DMS 273 (cell line): ENCODE results near the gene OR6C68.
"Not testable (repeated sequence)": the region's sequence is repeated elsewhere in the genome, so short reads cannot be mapped to it uniquely, and the experiment has no call there.

Source experiments
- DNase-seq: peaks from one replicate; lab custom pipeline; 2025; ENCODE audit not compliant: unreplicated experiment; lab: John Stamatoyannopoulos, UW

The OR6C68 gene

DNA sequence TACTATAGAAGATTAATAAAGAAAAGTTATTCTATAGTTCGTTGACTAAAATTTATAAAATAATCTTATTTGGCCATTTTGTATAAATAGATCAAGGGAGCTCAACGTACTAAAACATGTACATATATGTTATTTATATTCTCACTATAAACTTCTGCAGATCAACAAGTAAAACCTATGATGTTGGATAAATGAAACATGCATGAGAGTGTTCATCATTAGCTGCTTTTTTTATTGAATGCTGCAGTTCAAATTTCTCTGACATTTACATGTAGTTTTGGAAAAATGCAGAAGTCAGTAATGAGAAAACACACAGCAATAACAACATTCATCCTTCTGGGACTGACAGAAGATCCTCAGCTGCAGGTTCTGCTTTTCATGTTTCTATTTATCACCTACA is at the start of gene OR6C68:
Gene OR6C68 (plus strand): TSS at position 301 of the 400 bp plus-strand sequence. CDS start 0 bp downstream, at position 301.
- no peak for DNase-seq

DNA sequence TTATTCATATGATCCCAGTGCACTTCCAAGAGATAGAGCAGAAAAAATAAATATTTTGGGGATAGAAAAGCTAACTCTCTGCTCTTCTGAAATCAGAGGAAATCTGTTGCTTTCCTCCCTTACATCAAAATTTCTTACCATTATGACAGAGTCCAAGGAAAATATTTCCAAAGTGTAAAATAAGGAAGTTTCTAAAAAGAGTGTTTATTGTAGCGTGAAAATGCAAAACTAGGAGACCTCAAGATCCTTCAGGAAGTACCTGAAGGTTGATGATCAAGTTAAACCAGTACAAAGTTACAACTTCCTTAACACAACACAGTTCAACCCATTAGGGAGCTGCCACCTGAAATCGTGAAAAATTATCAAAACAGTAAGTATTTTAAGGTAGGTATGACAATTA is 48.4 kb upstream of the OR6C68 start, which contains the start of gene OR6C2:
Gene OR6C2 (plus strand): TSS at position 301 of the 400 bp plus-strand sequence. CDS start 8,138 bp downstream, outside the sequence.
- no peak for DNase-seq

DNA sequence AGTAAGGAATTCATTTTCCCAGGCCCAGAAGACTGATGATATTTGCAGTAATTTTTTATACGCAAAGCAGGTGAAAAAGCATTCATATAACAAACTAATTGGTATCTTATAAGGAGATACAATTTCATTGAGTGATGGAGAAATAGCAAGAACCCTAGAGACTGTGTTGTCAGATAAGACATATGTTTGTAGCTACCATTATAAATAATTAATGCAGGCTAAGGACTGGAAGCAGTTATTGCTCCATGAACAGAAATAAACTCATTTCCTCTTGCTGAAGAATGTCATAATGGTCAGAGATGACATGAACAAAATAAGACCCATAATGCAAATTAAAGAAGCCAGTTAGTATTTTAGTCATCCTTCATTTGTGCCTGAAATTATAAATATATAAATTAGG is 46.8 kb upstream of the OR6C68 start:
- no peak for DNase-seq

GRCh38 chr12:55446326-55446725 is 45.9 kb upstream of the OR6C68 start:
- no peak for DNase-seq

DNA sequence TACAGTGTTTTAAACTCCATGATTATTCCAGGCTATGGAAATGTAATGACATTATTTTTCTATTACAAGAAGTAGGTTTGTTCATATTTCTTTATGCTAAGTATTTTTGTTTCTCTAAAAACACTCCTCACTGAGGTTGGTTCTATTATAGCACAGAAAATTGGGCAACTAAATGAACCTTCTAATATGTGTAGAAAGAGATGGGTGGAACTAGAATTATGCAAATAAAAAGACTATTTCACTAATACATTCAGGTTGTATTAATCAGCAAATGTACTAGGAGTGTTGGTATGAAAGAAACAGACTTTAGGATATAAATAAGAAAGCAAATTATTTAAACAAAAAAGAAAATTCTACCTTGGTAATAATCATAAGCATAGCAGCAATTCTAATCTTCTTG is 43.4 kb upstream of the OR6C68 start:
- DNase-seq, result no peak

- not testable (repeated sequence) for DNase-seq
These were observed 27.3 kb upstream of the OR6C68 start for GRCh38 chr12:55464926-55465325.

DNA sequence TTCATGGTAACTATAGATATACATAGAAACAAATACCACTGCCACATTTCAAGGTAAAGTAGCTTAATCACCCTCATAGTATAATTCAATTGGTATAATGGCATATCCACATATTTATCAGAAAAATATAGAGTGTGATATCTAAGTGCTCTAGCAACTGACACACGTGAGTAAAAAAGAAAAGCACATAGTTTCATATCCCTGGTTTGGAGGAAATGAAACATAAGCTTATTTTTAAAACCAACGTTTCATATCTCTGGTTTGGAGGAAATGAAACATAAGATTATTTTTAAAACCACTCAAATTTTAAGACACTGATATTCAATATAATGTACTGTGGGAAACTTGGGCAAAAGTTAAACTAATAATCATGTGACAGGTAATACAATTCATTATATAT is 24.3 kb upstream of the OR6C68 start:
- DNase-seq, result no peak

GRCh38 chr12:55469291-55469690 is 22.9 kb upstream of the OR6C68 start:
- no peak for DNase-seq

DNA sequence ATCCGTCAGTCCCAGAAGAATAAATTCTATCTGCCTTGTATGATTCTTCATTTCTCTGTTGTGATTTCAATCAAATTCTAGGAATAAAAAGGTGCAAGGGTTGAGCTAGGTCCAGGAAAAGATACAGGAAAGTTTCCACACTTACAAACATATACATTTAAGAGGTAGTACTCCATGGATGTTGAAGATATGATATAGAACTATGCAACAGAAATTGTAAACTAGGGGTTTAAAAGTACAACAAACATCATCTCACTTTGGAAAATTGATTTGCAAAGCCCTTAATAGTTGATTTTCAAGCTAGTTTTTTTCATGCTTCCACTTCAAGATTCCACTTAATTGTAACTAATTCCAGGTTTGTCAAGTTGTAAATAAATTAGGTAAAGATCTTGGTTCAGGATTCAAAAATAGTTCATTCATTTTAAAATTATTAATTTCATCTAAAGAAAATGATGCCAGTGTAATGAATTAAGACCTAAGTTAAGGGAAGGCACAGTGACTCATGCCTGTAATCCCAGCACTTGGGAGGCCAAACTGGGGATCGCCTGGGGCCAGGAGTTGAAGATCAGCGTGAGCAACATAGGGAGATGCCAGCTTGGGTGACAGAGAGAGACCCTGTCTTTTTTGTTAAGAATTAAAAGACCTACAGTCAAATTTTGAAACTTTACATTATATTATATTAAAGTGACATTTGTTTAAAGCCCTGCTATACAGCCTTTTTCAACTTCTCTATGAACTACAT is 21.9 kb upstream of the OR6C68 start, which contains the start of gene OR6C70:
Gene OR6C70 (minus strand): TSS at position 51 of the 742 bp plus-strand sequence. CDS start 0 bp downstream, at position 51.
- DNase-seq, result no peak

DNA sequence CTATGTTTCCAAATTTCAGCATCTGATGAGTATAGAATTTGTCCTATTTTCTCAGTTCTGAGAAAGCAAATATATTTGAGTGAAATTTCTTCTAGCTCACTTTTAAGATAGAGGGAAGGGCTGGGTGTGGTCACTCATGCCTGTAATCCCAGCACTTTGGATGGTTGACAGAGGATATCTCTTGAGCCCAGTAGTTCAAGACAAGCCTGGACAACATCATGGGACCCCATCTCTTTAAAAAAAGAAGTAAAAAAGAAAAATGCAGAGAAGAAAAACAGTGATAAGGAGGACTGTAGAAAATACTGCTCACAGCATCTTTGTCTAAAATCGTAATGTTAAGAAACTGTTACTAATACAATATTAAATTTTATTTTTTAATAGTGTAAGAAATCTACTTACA is 19.9 kb upstream of the OR6C68 start:
- no peak for DNase-seq

- DNase-seq, result not testable (repeated sequence)
These were observed 13.0 kb upstream of the OR6C68 start for GRCh38 chr12:55479136-55479535.

DNA sequence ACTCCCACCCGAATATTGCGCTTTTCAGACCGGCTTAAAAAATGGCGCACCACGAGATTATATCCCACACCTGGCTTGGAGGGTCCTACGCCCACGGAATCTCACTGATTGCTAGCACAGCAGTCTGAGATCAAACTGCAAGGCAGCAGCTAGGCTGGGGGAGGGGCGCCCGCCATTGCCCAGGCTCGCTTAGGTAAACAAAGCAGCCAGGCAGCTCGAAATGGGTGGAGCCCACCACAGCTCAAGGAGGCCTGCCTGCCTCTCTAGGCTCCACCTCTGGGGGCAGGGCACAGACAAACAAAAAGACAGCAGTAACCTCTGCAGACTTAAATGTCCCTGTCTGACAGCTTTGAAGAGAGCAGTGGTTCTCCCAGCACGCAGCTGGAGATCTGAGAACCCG is 7.9 kb upstream of the OR6C68 start:
- DNase-seq, result not testable (repeated sequence)

GRCh38 chr12:55495490-55495889 is 3.3 kb downstream of the OR6C68 start:
- no peak for DNase-seq

GRCh38 chr12:55499231-55499630 is 7.1 kb downstream of the OR6C68 start:
- no peak for DNase-seq

- DNase-seq, result no peak
These were observed 7.7 kb downstream of the OR6C68 start for GRCh38 chr12:55499810-55500252.

- DNase-seq, result no peak
These were observed 9.4 kb downstream of the OR6C68 start for GRCh38 chr12:55501601-55502000.

DNA sequence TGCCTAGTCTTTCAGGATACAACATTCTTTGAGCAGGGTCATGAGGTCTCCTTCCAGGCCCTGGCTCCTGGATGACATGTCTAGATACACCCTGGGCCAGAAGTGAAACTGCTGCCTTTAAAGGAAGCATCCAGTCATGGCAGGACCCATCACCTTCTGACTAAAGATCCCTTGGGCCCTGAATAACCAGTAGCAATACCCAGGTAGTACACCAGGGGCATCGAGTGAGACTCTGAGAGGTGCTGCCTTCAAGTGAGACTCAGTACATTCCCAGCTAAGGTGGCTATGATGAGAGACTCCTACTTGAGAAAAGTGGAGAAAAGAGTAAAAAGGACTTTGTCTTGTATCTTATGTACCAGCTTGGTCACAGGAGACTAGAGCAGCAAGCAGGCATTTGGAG is 23.5 kb downstream of the OR6C68 start:
- peak; percentile 0 for DNase-seq

DNA sequence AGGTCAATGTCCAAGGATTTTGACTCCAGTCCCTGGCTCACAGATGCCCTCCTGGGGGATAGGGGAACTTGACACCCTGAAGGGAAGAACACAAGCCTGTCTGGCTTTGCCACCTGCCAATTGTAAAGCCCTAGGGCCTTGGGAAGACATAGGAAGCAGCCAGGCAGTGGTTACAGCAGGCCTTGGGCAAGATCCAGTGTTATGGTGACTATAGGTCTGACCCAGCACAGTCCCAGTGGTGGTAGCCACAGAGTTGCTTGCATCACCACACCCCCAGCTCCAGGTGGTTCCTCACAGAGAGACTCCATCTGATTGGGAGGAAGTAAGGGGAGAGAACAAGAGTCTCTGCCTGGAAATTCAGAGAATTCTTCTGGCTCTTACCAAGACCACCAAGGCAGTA is 24.2 kb downstream of the OR6C68 start:
- DNase-seq, result no peak
